HEK293T (cell line): ENCODE results near the gene PLK5.

Source experiments
- ELF4 ChIP-seq: fragments of 450-650 bp; IDR thresholded peaks from 2 replicates; pipeline ENCODE4 v1.6.1; 2017; ENCODE audit warnings: antibody characterized with exemption
- FOXK2 ChIP-seq: fragments of 450-650 bp; IDR thresholded peaks from 2 replicates; pipeline ENCODE4 v1.6.1; 2016; ENCODE audit warnings: mild to moderate bottlenecking
- FOXM1 ChIP-seq: fragments of 450-650 bp; IDR thresholded peaks from 2 replicates; pipeline ENCODE4 v1.6.1; 2017; ENCODE audit warnings: mild to moderate bottlenecking, borderline replicate concordance
- NFRKB ChIP-seq: fragments of 450-650 bp; IDR thresholded peaks from 2 replicates; pipeline ENCODE4 v1.6.1; 2016; ENCODE audit warnings: mild to moderate bottlenecking, moderate library complexity
- TARDBP ChIP-seq: fragments of 450-650 bp; IDR thresholded peaks from 2 replicates; pipeline ENCODE4 v1.6.1; 2016

GRCh38 chr19:1576242-1577089 lies 52.6 kb downstream of the PLK5 start:
- TF ChIP-seq FOXM1 (no peak), TARDBP (no peak), FOXK2 (no peak), NFRKB (no peak), ELF4 (no peak)
